Effector memory CD4-positive, alpha-beta T cell (primary cell): ENCODE measurements around the gene RHBDF1.

Experiments used
- DNase-seq, 3 donors: peaks; one replicate each; pipeline ENCODE4 v3.0.0-alpha.2; 2020
- H3K27ac ChIP-seq: 2 replicates; pipeline ENCODE4 v1.7.0; 2013; ENCODE audit warnings: mild to moderate bottlenecking, low read length, moderate library complexity; ENCODE audit not compliant: insufficient read depth, poor library complexity, severe bottlenecking
- H3K27me3 ChIP-seq: replicated peaks from 2 replicates; pipeline ENCODE4 v1.7.0; 2013; ENCODE audit warnings: mild to moderate bottlenecking, low read length; ENCODE audit not compliant: insufficient read depth, control insufficient read depth, poor library complexity, severe bottlenecking
- H3K36me3 ChIP-seq: 2 replicates; pipeline ENCODE4 v1.7.0; 2013; ENCODE audit warnings: mild to moderate bottlenecking, low read length, moderate library complexity; ENCODE audit not compliant: control insufficient read depth, insufficient read depth
- H3K4me1 ChIP-seq: 2 replicates; pipeline ENCODE4 v1.7.0; 2013; ENCODE audit warnings: low read length, mild to moderate bottlenecking; ENCODE audit not compliant: control insufficient read depth, insufficient read depth, poor library complexity, severe bottlenecking
- H3K4me3 ChIP-seq: 2 replicates; pipeline ENCODE4 v1.7.0; 2013; ENCODE audit warnings: low read length, low read depth, mild to moderate bottlenecking; ENCODE audit not compliant: insufficient read depth, poor library complexity, severe bottlenecking
- H3K9me3 ChIP-seq: 2 replicates; pipeline ENCODE4 v1.7.0; 2013; ENCODE audit warnings: mild to moderate bottlenecking, low read length, moderate library complexity; ENCODE audit not compliant: control insufficient read depth

Gene RHBDF1

GRCh38 chr16:74051-74746, 1.8 kb upstream of the RHBDF1 start:
- H3K36me3 ChIP-seq = no peaks in the 10 kb centered on the region
- no peak overlapping the region for H3K27ac ChIP-seq
- peaks cover 7% of the 10 kb centered on the region for H3K27me3 ChIP-seq
- peaks cover 23% of the 10 kb centered on the region for H3K4me1 ChIP-seq
- no peak for DNase-seq
- H3K9me3 ChIP-seq = no peaks in the 10 kb centered on the region
- no peak overlapping the region for H3K4me3 ChIP-seq

GRCh38 chr16:71540-72401, 660 bp downstream of the RHBDF1 start:
- Histone ChIP-seq H3K4me3 (no peak overlapping the region), H3K27ac (no peak overlapping the region), H3K27me3 (peaks cover 7% of the 10 kb centered on the region), H3K9me3 (no peaks in the 10 kb centered on the region), H3K36me3 (no peaks in the 10 kb centered on the region), H3K4me1 (peaks cover 8% of the 10 kb centered on the region)
- no peak for DNase-seq

- DNase-seq = no peak
- peaks cover 2% of the 10 kb centered on the region for H3K4me1 ChIP-seq
- no peaks in the 10 kb centered on the region for H3K36me3 ChIP-seq
- H3K27ac ChIP-seq = no peak overlapping the region
- H3K9me3 ChIP-seq = no peaks in the 10 kb centered on the region
- H3K4me3 ChIP-seq = no peak overlapping the region
- peaks cover 7% of the 10 kb centered on the region for H3K27me3 ChIP-seq
Measured at GRCh38 chr16:71210-71539, 1.3 kb downstream of the RHBDF1 start.

- no peak overlapping the region for H3K4me3 ChIP-seq
- no peaks in the 10 kb centered on the region for H3K36me3 ChIP-seq
- H3K4me1 ChIP-seq = peaks cover 6% of the 10 kb centered on the region
- H3K9me3 ChIP-seq = no peaks in the 10 kb centered on the region
- peaks cover 7% of the 10 kb centered on the region for H3K27me3 ChIP-seq
- no peak overlapping the region for H3K27ac ChIP-seq
- DNase-seq = no peak
Measured at GRCh38 chr16:69181-69580, 3.2 kb downstream of the RHBDF1 start.

- H3K27me3 ChIP-seq = peaks cover 7% of the 10 kb centered on the region
- H3K9me3 ChIP-seq = no peaks in the 10 kb centered on the region
- H3K36me3 ChIP-seq = no peaks in the 10 kb centered on the region
- peaks cover 6% of the 10 kb centered on the region for H3K4me1 ChIP-seq
- DNase-seq = no peak
- no peak overlapping the region for H3K4me3 ChIP-seq
- no peak overlapping the region for H3K27ac ChIP-seq
Measured at GRCh38 chr16:67884-68789, 4.3 kb downstream of the RHBDF1 start.

- H3K4me1 ChIP-seq = peaks cover 6% of the 10 kb centered on the region
Measured at GRCh38 chr16:67183-67791, 5.1 kb downstream of the RHBDF1 start.

GRCh38 chr16:66309-67182, 5.9 kb downstream of the RHBDF1 start:
- Histone ChIP-seq H3K4me3 (no peak overlapping the region), H3K4me1 (peaks cover 6% of the 10 kb centered on the region), H3K9me3 (no peaks in the 10 kb centered on the region), H3K27ac (no peak overlapping the region), H3K36me3 (no peaks in the 10 kb centered on the region), H3K27me3 (peaks cover 5% of the 10 kb centered on the region)
- no peak for DNase-seq

More at GRCh38 chr16:67183-67791, 5.1 kb downstream of the RHBDF1 start:
- no peaks in the 10 kb centered on the region for H3K36me3 ChIP-seq
- no peak overlapping the region for H3K27ac ChIP-seq
- no peak for DNase-seq
- peaks cover 7% of the 10 kb centered on the region for H3K27me3 ChIP-seq
- H3K9me3 ChIP-seq = no peaks in the 10 kb centered on the region
- no peak overlapping the region for H3K4me3 ChIP-seq

GRCh38 chr16:65745-66144, 6.7 kb downstream of the RHBDF1 start:
- no peaks in the 10 kb centered on the region for H3K9me3 ChIP-seq
- no peaks in the 10 kb centered on the region for H3K36me3 ChIP-seq
- peak; percentile 62 to 68 (median 64) for DNase-seq
- no peak overlapping the region for H3K27ac ChIP-seq
- peaks cover 6% of the 10 kb centered on the region for H3K4me1 ChIP-seq
- H3K27me3 ChIP-seq = no peaks in the 10 kb centered on the region
- no peak overlapping the region for H3K4me3 ChIP-seq

GRCh38 chr16:64914-65255, 7.5 kb downstream of the RHBDF1 start:
- DNase-seq = no peak
- H3K4me3 ChIP-seq = no peak overlapping the region
- peaks cover 6% of the 10 kb centered on the region for H3K4me1 ChIP-seq
- no peaks in the 10 kb centered on the region for H3K9me3 ChIP-seq
- no peak overlapping the region for H3K27ac ChIP-seq
- H3K36me3 ChIP-seq = no peaks in the 10 kb centered on the region
- H3K27me3 ChIP-seq = no peaks in the 10 kb centered on the region
